IgD-negative memory B cell (primary cell): Measurements from ENCODE around the gene TOX2. TPM values are rescaled to one million over a fixed set of nuclear protein-coding genes. Genes with fewer than 3 reads are reported as not detected.
A peak's percentile ranks its signal among the peaks of the same experiment; 100 is the strongest.

Experiments
- H3K27ac Mint-ChIP-seq, 3 donors: one replicate each; pipeline ENCODE4 v1.8.0; 2020 to 2022; ENCODE audit warnings: mild to moderate bottlenecking in 3 of 3, mixed read lengths in 3 of 3, moderate library complexity in 1 of 3
- H3K27me3 Mint-ChIP-seq: one replicate; pipeline ENCODE4 v1.8.0; 2021; ENCODE audit warnings: mixed read lengths
- H3K36me3 Mint-ChIP-seq: one replicate; pipeline ENCODE4 v1.8.0; 2020; ENCODE audit warnings: mild to moderate bottlenecking, mixed read lengths
- H3K4me1 Mint-ChIP-seq, 3 donors: one replicate each; pipeline ENCODE4 v1.8.0; 2020 to 2022; ENCODE audit warnings: mixed read lengths in 3 of 3, mild to moderate bottlenecking in 1 of 3
- H3K4me3 Mint-ChIP-seq, 4 donors: one replicate each; pipeline ENCODE4 v1.8.0; 2020 to 2022; ENCODE audit warnings: mild to moderate bottlenecking in 4 of 4, mixed read lengths in 4 of 4, moderate library complexity in 3 of 4
- H3K9me3 Mint-ChIP-seq, 3 donors: one replicate each; pipeline ENCODE4 v1.8.0; 2020 to 2021; ENCODE audit warnings: mixed read lengths in 3 of 3, mild to moderate bottlenecking in 1 of 3
- polyA plus RNA-seq: library from polyadenylated mRNA; unstranded; fragments of 300-500 nt; fragmentation: Illumina TruSeq; gene quantifications from one replicate; pipeline ENCODE4 v1.2.3, GENCODE V29; 2021

TOX2 gene
- polyA plus RNA-seq, 1 donor from 2014 or later = 0.73 TPM

- peaks cover 2% of the 10 kb centered on the region for H3K36me3 Mint-ChIP-seq
- H3K4me3 Mint-ChIP-seq = no peak overlapping the region
- H3K27me3 Mint-ChIP-seq = peaks cover 8% of the 10 kb centered on the region
- peaks cover 1 to 26% (median 16%) of the 10 kb centered on the region in 3 donors for H3K9me3 Mint-ChIP-seq
- H3K27ac Mint-ChIP-seq = no peak overlapping the region
- peaks cover 0 to 9% (median 0%) of the 10 kb centered on the region in 3 donors for H3K4me1 Mint-ChIP-seq
Observed at GRCh38 chr20:43909211-43909610, 5.4 kb upstream of the TOX2 start.

GRCh38 chr20:43909720-43910119 lies 4.9 kb upstream of the TOX2 start:
- Mint-ChIP-seq H3K4me3 (no peak overlapping the region), H3K4me1 (peaks cover 0 to 9% (median 0%) of the 10 kb centered on the region in 3 donors), H3K9me3 (peaks cover 1 to 26% (median 16%) of the 10 kb centered on the region in 3 donors), H3K27ac (no peak overlapping the region), H3K36me3 (peaks cover 2% of the 10 kb centered on the region), H3K27me3 (peaks cover 8% of the 10 kb centered on the region)

GRCh38 chr20:43910564-43910963 lies 4.1 kb upstream of the TOX2 start:
- Mint-ChIP-seq H3K27me3 (peaks cover 14% of the 10 kb centered on the region), H3K4me3 (no peak overlapping the region)

DNA sequence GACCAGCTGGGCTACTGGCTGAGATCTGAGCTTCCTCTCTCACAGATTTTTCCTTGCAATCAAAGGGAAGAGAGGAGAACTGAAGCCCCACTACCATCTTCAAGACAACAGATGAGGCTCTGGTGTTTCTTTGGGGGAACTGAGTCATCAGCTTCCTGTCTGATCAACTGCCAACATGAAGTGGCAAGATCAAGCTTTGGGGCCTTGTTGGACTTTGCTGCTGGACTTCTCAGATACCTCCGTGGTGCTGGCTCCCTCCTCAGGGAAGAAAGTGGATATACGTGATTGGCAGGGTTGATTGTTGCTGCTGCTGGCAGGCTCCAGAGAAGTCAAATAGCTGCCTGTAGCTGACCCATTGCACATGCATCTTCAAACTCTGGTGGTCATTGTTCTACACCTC lies 3.6 kb upstream of the TOX2 start:
- Mint-ChIP-seq H3K9me3 (peaks cover 1 to 26% (median 16%) of the 10 kb centered on the region in 3 donors), H3K27me3 (peaks cover 17% of the 10 kb centered on the region), H3K27ac (no peak overlapping the region), H3K4me3 (no peak overlapping the region), H3K4me1 (peaks cover 2 to 15% (median 6%) of the 10 kb centered on the region in 3 donors), H3K36me3 (peaks cover 2% of the 10 kb centered on the region)

More at GRCh38 chr20:43910564-43910963, 4.1 kb upstream of the TOX2 start:
- Mint-ChIP-seq H3K27ac (no peak overlapping the region), H3K36me3 (peaks cover 2% of the 10 kb centered on the region), H3K9me3 (peaks cover 1 to 26% (median 16%) of the 10 kb centered on the region in 3 donors), H3K4me1 (peaks cover 2 to 15% (median 6%) of the 10 kb centered on the region in 3 donors)

DNA sequence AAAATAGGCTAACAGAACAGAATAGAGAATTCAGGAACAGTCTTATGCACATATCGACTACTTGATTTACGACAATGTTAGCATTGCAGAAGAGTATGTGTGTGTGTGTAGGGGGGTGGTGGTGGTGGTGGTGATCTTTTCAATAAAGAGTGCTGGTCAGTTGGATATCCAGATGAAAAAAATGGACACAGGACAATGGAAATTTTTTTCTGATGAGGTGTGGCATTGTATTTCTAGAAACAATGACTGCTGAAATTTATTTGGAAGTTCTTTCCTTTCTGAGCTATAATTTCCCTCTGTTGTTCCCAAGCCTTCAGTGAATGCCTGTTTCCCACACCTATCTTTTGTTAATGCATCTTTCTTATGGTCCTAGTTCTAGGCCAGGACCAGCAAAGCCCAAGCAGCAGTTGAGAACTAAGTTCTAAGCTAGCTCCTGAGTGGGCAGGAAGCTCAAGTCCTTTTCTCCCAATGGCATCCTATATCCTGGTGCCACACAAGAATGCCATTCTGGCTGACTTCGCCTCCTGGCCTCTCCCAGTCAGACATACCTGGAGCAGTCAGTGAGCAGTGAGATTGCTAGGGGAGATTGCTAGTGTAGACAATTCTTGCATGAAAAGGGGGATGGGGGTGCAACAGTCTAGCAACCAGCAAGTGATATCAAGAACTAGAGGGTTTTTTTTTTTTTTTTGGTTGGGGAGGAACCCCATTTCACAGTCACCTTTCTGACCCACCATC lies 1.2 kb upstream of the TOX2 start:
- Mint-ChIP-seq H3K4me3 (peak overlapping the region; percentile 65 to 89 (median 78)), H3K4me1 (peaks cover 4 to 17% (median 6%) of the 10 kb centered on the region in 3 donors), H3K27ac (peak overlapping the region in 1 of 3 donors; percentile 53), H3K36me3 (peaks cover 2% of the 10 kb centered on the region), H3K9me3 (peaks cover 1 to 14% (median 11%) of the 10 kb centered on the region in 3 donors), H3K27me3 (peaks cover 19% of the 10 kb centered on the region)

- peak overlapping the region; percentile 80 to 93 (median 88) for H3K4me3 Mint-ChIP-seq
- peaks cover 2% of the 10 kb centered on the region for H3K36me3 Mint-ChIP-seq
- H3K27me3 Mint-ChIP-seq = peaks cover 21% of the 10 kb centered on the region
- peaks cover 4 to 12% (median 6%) of the 10 kb centered on the region in 3 donors for H3K4me1 Mint-ChIP-seq
- peak overlapping the region in 2 of 3 donors; percentile 11 to 83 for H3K27ac Mint-ChIP-seq
- H3K9me3 Mint-ChIP-seq = peaks cover 0 to 9% (median 8%) of the 10 kb centered on the region in 3 donors
Observed at GRCh38 chr20:43915211-43916072, 790 bp downstream of the TOX2 start.

- peaks cover 21% of the 10 kb centered on the region for H3K27me3 Mint-ChIP-seq
- peak overlapping the region; percentile 60 to 93 (median 88) for H3K4me3 Mint-ChIP-seq
- H3K27ac Mint-ChIP-seq = no peak overlapping the region
- peaks cover 0 to 9% (median 8%) of the 10 kb centered on the region in 3 donors for H3K9me3 Mint-ChIP-seq
- H3K4me1 Mint-ChIP-seq = peaks cover 4 to 12% (median 6%) of the 10 kb centered on the region in 3 donors
- H3K36me3 Mint-ChIP-seq = peaks cover 2% of the 10 kb centered on the region
Observed at GRCh38 chr20:43916073-43916880, 1.6 kb downstream of the TOX2 start.

- Mint-ChIP-seq H3K4me3 (peak overlapping the region in 3 of 4 donors; percentile 60 to 85 (median 84)), H3K36me3 (peaks cover 2% of the 10 kb centered on the region), H3K27ac (no peak overlapping the region), H3K4me1 (peaks cover 4 to 12% (median 6%) of the 10 kb centered on the region in 3 donors), H3K27me3 (peaks cover 21% of the 10 kb centered on the region), H3K9me3 (peaks cover 0 to 9% (median 8%) of the 10 kb centered on the region in 3 donors)
Observed at GRCh38 chr20:43916881-43917371, 2.3 kb downstream of the TOX2 start.

GRCh38 chr20:43917380-43917779 lies 2.7 kb downstream of the TOX2 start:
- Mint-ChIP-seq H3K9me3 (peaks cover 0 to 9% (median 6%) of the 10 kb centered on the region in 3 donors), H3K27me3 (peaks cover 21% of the 10 kb centered on the region), H3K4me3 (peak overlapping the region in 2 of 4 donors; percentile 56 to 60), H3K36me3 (peaks cover 2% of the 10 kb centered on the region), H3K4me1 (peaks cover 4 to 12% (median 6%) of the 10 kb centered on the region in 3 donors), H3K27ac (no peak overlapping the region)

- Mint-ChIP-seq H3K27ac (no peak overlapping the region), H3K4me3 (peak overlapping the region in 1 of 4 donors; percentile 30), H3K36me3 (no peaks in the 10 kb centered on the region), H3K4me1 (peaks cover 7 to 19% (median 11%) of the 10 kb centered on the region in 3 donors), H3K27me3 (peaks cover 20% of the 10 kb centered on the region), H3K9me3 (peaks cover 0 to 2% (median 0%) of the 10 kb centered on the region in 3 donors)
Observed at GRCh38 chr20:43919686-43920403, 5.2 kb downstream of the TOX2 start.

DNA sequence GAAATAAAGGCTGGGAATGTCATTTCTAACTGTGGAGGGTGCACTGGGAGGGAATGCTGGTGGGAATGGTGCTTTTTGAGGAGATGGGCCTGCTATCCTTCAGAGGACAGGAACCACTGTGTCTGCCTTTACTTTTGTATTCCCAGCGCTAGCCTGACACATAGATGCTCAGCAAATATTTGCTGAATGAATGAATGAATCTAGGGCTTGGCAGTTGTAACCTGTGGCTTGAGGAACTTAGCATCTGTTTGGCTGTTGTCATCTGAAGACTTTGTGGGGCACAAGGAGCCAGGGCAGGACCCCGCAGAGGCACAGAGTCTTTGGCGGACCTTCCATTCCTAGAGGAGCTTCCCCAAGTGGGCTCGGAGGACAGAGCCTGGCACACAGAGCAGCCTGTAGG lies 6.1 kb downstream of the TOX2 start:
- peaks cover 9 to 22% (median 15%) of the 10 kb centered on the region in 3 donors for H3K4me1 Mint-ChIP-seq
- no peaks in the 10 kb centered on the region for H3K36me3 Mint-ChIP-seq
- H3K27me3 Mint-ChIP-seq = peaks cover 14% of the 10 kb centered on the region
- peaks cover 0 to 2% (median 0%) of the 10 kb centered on the region in 3 donors for H3K9me3 Mint-ChIP-seq
- H3K27ac Mint-ChIP-seq = no peak overlapping the region
- no peak overlapping the region for H3K4me3 Mint-ChIP-seq

DNA sequence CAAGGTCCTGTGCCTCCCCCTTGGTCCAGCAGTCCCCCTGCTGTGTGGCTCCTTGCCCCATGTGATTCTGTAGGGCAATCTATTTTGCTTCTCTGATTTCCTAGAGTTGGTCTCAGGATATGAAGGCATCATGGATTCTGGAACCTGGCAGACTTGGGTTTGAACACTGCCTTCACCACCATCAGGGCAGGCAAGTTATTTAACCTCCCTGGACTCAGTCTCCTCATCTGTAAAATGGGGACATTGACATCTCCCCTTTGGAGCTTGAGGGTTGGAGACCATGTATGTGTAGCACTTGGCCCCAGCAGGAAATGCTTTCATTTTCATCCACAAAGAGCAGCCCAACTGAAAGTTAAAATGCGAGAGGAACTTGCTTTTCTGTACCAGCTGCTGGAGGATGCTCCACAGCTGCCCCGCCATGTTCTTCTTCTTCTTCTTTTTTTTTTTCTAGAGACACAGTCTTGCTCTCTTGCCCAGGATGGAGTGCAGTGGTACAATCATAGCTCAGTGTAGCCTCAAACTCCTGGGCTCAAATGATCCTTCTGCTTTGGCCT lies 6.7 kb downstream of the TOX2 start:
- H3K4me3 Mint-ChIP-seq = peak overlapping the region in 1 of 4 donors; percentile 47
- H3K36me3 Mint-ChIP-seq = no peaks in the 10 kb centered on the region
- H3K27me3 Mint-ChIP-seq = peaks cover 13% of the 10 kb centered on the region
- H3K4me1 Mint-ChIP-seq = peaks cover 12 to 24% (median 20%) of the 10 kb centered on the region in 3 donors
- peaks cover 0 to 2% (median 0%) of the 10 kb centered on the region in 3 donors for H3K9me3 Mint-ChIP-seq
- no peak overlapping the region for H3K27ac Mint-ChIP-seq

DNA sequence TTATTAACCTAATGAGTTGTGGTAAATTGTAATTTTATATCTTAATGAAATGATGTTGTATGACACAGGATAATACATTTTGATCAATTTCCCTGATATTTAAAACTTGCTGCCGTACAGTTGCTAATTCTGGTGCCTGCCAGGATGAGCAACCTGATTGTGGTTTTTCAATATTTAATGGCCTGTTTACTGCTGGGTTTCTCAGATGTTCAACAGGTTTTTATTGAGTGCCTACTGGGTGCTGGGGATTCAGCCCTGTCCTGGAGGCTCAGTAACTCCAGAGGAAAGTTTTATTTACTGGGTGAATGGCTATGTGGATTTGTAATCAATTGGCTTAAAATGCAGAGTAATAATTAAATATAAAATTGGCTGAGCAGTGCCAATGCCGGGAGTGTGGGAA lies 8.0 kb downstream of the TOX2 start:
- Mint-ChIP-seq H3K27ac (no peak overlapping the region), H3K4me1 (peaks cover 10 to 23% (median 20%) of the 10 kb centered on the region in 3 donors), H3K27me3 (peaks cover 12% of the 10 kb centered on the region), H3K9me3 (peaks cover 0 to 2% (median 0%) of the 10 kb centered on the region in 3 donors), H3K36me3 (no peaks in the 10 kb centered on the region), H3K4me3 (no peak overlapping the region)
